Measurements from ENCODE around the gene RNF213.
"Not testable (repeated sequence)": the region's sequence is repeated elsewhere in the genome, so short reads cannot be mapped to it uniquely, and the experiment has no call there.

The RNF213 gene

GRCh38 chr17:80312621-80313135, 52.0 kb downstream of the RNF213 start:
- H3K36me3 ChIP-seq (replicated peaks; ENCODE audit: low read depth, low read length), result peaks cover 64% of the 10 kb centered on the region
- H3K27ac ChIP-seq (ENCODE audit: low read length), result no peak overlapping the region
- H3K4me2 ChIP-seq (ENCODE audit: low read length), result no peak overlapping the region

DNA sequence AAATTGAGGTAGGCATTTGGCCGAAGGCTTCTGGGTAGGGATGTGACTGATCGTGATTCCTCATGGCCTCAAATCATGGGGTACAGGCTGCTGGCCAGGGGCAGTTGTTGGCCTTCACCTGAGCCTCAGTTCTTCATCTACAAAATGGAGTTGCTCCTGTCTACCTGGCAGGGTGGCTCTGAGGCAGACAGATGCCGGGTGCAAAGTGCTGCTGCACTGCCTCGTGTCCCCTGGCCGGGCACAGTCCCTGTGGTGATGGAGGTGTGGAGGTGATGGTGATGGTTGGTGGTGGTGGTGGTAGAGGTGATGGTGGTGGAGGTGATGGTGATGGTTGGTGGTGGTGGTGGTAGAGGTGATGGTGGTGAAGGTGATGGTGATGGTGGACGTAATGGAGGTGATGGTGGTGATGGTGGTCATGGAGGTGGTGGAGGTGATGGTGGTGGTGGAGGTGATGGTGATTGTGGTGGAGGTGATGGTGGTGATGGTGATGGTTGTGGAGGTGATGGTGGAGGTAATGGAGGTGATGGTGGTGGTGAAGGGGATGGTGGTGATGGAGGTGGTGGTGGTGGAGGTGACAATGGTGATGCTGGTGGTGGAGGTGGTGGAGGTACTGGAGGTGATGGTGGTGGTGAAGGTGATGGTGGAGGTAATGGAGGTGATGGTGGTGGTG, 52.6 kb downstream of the RNF213 start:
- no peaks in the 10 kb centered on the region for H3K4me1 ChIP-seq (ENCODE audit: low read length)
- peaks cover 31% of the 10 kb centered on the region for H3K79me2 ChIP-seq (ENCODE audit: low read length)
- no peak overlapping the region for H3K9ac ChIP-seq (ENCODE audit: low read length)
- H2AFZ ChIP-seq (ENCODE audit: low read depth, low read length), result no peak overlapping the region
- H3K27ac ChIP-seq (ENCODE audit: low read length), result no peak overlapping the region
- no peaks in the 10 kb centered on the region for H3K9me3 ChIP-seq (ENCODE audit: insufficient read depth, low read length)
- TF ChIP-seq CTCF (IDR thresholded peaks at IDR 0.05; ENCODE audit: low read depth, low read length), result no peak
- no peak for TF ChIP-seq EZH2phosphoT487 (IDR thresholded peaks at IDR 0.05; ENCODE audit: low read depth)
- H3K27me3 ChIP-seq (ENCODE audit: low read depth, low read length), result no peaks in the 10 kb centered on the region
- peaks cover 45% of the 10 kb centered on the region for H4K20me1 ChIP-seq (ENCODE audit: insufficient read depth, low read length)
- H3K4me2 ChIP-seq (ENCODE audit: low read length), result no peak overlapping the region
- H3K36me3 ChIP-seq (replicated peaks; ENCODE audit: low read depth, low read length), result peaks cover 62% of the 10 kb centered on the region
- no peak overlapping the region for H3K4me3 ChIP-seq (ENCODE audit: low read length)

More at GRCh38 chr17:80312621-80313135, 52.0 kb downstream of the RNF213 start:
- H2AFZ ChIP-seq (ENCODE audit: low read depth, low read length), result no peak overlapping the region
- no peaks in the 10 kb centered on the region for H3K4me1 ChIP-seq (ENCODE audit: low read length)
- H4K20me1 ChIP-seq (ENCODE audit: insufficient read depth, low read length), result peaks cover 41% of the 10 kb centered on the region
- no peaks in the 10 kb centered on the region for H3K27me3 ChIP-seq (ENCODE audit: low read depth, low read length)
- H3K79me2 ChIP-seq (ENCODE audit: low read length), result peaks cover 31% of the 10 kb centered on the region
- no peak overlapping the region for H3K9ac ChIP-seq (ENCODE audit: low read length)
- TF ChIP-seq CTCF (IDR thresholded peaks at IDR 0.05; ENCODE audit: low read depth, low read length), result no peak
- no peak for TF ChIP-seq EZH2phosphoT487 (IDR thresholded peaks at IDR 0.05; ENCODE audit: low read depth)
- no peaks in the 10 kb centered on the region for H3K9me3 ChIP-seq (ENCODE audit: insufficient read depth, low read length)
- no peak overlapping the region for H3K4me3 ChIP-seq (ENCODE audit: low read length)

- H2AFZ ChIP-seq (ENCODE audit: low read depth, low read length), result not testable (repeated sequence)
Measured at GRCh38 chr17:80313946-80314345, 53.3 kb downstream of the RNF213 start.

GRCh38 chr17:80315517-80316182, 55.0 kb downstream of the RNF213 start:
- no peak overlapping the region for H3K4me2 ChIP-seq (ENCODE audit: low read length)
- no peaks in the 10 kb centered on the region for H3K4me1 ChIP-seq (ENCODE audit: low read length)
- no peak overlapping the region for H3K4me3 ChIP-seq (ENCODE audit: low read length)
- peaks cover 49% of the 10 kb centered on the region for H4K20me1 ChIP-seq (ENCODE audit: insufficient read depth, low read length)
- H3K79me2 ChIP-seq (ENCODE audit: low read length), result peaks cover 31% of the 10 kb centered on the region
- no peak overlapping the region for H3K27ac ChIP-seq (ENCODE audit: low read length)
- no peaks in the 10 kb centered on the region for H3K9me3 ChIP-seq (ENCODE audit: insufficient read depth, low read length)
- no peak overlapping the region for H2AFZ ChIP-seq (ENCODE audit: low read depth, low read length)
- peaks cover 62% of the 10 kb centered on the region for H3K36me3 ChIP-seq (replicated peaks; ENCODE audit: low read depth, low read length)
- no peaks in the 10 kb centered on the region for H3K27me3 ChIP-seq (ENCODE audit: low read depth, low read length)
- TF ChIP-seq CTCF (IDR thresholded peaks at IDR 0.05; ENCODE audit: low read depth, low read length) (no peak), EZH2phosphoT487 (IDR thresholded peaks at IDR 0.05; ENCODE audit: low read depth) (no peak)
- no peak overlapping the region for H3K9ac ChIP-seq (ENCODE audit: low read length)

More at GRCh38 chr17:80313946-80314345, 53.3 kb downstream of the RNF213 start:
- not testable (repeated sequence) for H3K9ac ChIP-seq (ENCODE audit: low read length); H3K27ac ChIP-seq (ENCODE audit: low read length); H3K4me2 ChIP-seq (ENCODE audit: low read length); H3K9me3 ChIP-seq (ENCODE audit: insufficient read depth, low read length); H3K27me3 ChIP-seq (ENCODE audit: low read depth, low read length); H3K4me1 ChIP-seq (ENCODE audit: low read length); H3K4me3 ChIP-seq (ENCODE audit: low read length)
- Histone ChIP-seq H3K36me3 (replicated peaks; ENCODE audit: low read depth, low read length) (peaks cover 56% of the 10 kb centered on the region), H4K20me1 (ENCODE audit: insufficient read depth, low read length) (peaks cover 45% of the 10 kb centered on the region), H3K79me2 (ENCODE audit: low read length) (peaks cover 31% of the 10 kb centered on the region)

All from OCI-LY3 (cell line).